Activated T-cell treated with anti-CD3 and anti-CD28 coated beads, Interleukin-2, amount 50 U/mL, for 4 hours (primary cell): ENCODE measurements around the gene CMYA5. TPM values are rescaled to one million over a fixed set of nuclear protein-coding genes. Genes with fewer than 3 reads are reported as not detected.
"Not testable (repeated sequence)": the region's sequence is repeated elsewhere in the genome, so short reads cannot be mapped to it uniquely, and the experiment has no call there.

ENCODE experiments used
- ATAC-seq, 2 donors: fragments of 200-7000 bp; cut with Tn5 transposase; one replicate each; pipeline ENCODE4 v1.10.0; 2021
- DNase-seq: peaks from one replicate; pipeline ENCODE4 v3.0.0-alpha.2; 2020
- H3K27me3 Mint-ChIP-seq: one replicate; pipeline ENCODE4 v1.8.0; 2021; ENCODE audit warnings: low read depth, mixed read lengths
- H3K36me3 Mint-ChIP-seq: one replicate; pipeline ENCODE4 v1.8.0; 2022; ENCODE audit warnings: mixed read lengths; ENCODE audit not compliant: insufficient read depth
- H3K4me1 Mint-ChIP-seq: one replicate; pipeline ENCODE4 v1.8.0; 2021; ENCODE audit warnings: low read depth, mixed read lengths
- H3K4me3 Mint-ChIP-seq: one replicate; pipeline ENCODE4 v1.8.0; 2021; ENCODE audit warnings: mild to moderate bottlenecking, moderate library complexity, mixed read lengths
- H3K9me3 Mint-ChIP-seq: one replicate; pipeline ENCODE4 v1.8.0; 2021; ENCODE audit warnings: mixed read lengths
- total RNA-seq, 3 donors: library from RNA; stranded (reverse); gene quantifications; one replicate each; pipeline ENCODE4 v1.2.1, GENCODE V29; 2021

The CMYA5 gene
- total RNA-seq, 3 donors from 2014 or later = 0.10 to 0.22 (median 0.11) TPM

GRCh38 chr5:79692596-79692995 is 3.0 kb downstream of the CMYA5 start:
- H3K4me3 Mint-ChIP-seq = no peak overlapping the region
- H3K9me3 Mint-ChIP-seq = no peaks in the 10 kb centered on the region
- H3K4me1 Mint-ChIP-seq = peaks cover 1% of the 10 kb centered on the region
- H3K36me3 Mint-ChIP-seq = peaks cover 13% of the 10 kb centered on the region
- H3K27me3 Mint-ChIP-seq = no peaks in the 10 kb centered on the region
- DNase-seq (no peak), ATAC-seq (no peak)

GRCh38 chr5:79694183-79694582 is 4.5 kb downstream of the CMYA5 start:
- Mint-ChIP-seq H3K9me3 (no peaks in the 10 kb centered on the region), H3K27me3 (no peaks in the 10 kb centered on the region), H3K4me1 (peaks cover 1% of the 10 kb centered on the region), H3K36me3 (peaks cover 5% of the 10 kb centered on the region), H3K4me3 (no peak overlapping the region)
- no peak for DNase-seq
- ATAC-seq = no peak

GRCh38 chr5:79694652-79695051 is 5.0 kb downstream of the CMYA5 start:
- peaks cover 5% of the 10 kb centered on the region for H3K36me3 Mint-ChIP-seq

DNA sequence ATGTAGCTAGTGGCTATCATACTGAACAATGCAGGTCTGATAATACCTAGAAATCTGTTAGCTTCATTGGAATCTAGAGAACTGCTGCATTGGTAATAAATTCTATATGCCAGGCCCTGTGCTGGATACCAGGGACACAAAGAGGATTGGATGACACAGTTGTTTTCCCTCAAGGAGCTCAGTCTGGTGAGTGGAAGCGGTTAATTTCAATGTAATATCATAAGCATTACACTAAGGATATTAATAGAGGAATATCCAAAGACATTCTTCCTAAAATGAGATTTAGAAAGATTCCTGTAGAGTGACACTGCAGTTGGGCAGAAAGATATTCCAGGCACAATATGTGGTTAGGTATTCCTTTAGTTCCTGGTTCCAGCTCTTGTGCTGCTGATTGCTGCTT is 5.9 kb downstream of the CMYA5 start:
- ATAC-seq (no peak), DNase-seq (no peak)
- Mint-ChIP-seq H3K36me3 (peaks cover 5% of the 10 kb centered on the region), H3K4me3 (no peak overlapping the region), H3K27me3 (no peaks in the 10 kb centered on the region), H3K4me1 (peaks cover 3% of the 10 kb centered on the region), H3K9me3 (no peaks in the 10 kb centered on the region)

More at GRCh38 chr5:79694652-79695051, 5.0 kb downstream of the CMYA5 start:
- Mint-ChIP-seq H3K27me3 (no peaks in the 10 kb centered on the region), H3K4me3 (no peak overlapping the region), H3K9me3 (no peaks in the 10 kb centered on the region), H3K4me1 (peaks cover 3% of the 10 kb centered on the region)
- DNase-seq (no peak), ATAC-seq (no peak)

DNA sequence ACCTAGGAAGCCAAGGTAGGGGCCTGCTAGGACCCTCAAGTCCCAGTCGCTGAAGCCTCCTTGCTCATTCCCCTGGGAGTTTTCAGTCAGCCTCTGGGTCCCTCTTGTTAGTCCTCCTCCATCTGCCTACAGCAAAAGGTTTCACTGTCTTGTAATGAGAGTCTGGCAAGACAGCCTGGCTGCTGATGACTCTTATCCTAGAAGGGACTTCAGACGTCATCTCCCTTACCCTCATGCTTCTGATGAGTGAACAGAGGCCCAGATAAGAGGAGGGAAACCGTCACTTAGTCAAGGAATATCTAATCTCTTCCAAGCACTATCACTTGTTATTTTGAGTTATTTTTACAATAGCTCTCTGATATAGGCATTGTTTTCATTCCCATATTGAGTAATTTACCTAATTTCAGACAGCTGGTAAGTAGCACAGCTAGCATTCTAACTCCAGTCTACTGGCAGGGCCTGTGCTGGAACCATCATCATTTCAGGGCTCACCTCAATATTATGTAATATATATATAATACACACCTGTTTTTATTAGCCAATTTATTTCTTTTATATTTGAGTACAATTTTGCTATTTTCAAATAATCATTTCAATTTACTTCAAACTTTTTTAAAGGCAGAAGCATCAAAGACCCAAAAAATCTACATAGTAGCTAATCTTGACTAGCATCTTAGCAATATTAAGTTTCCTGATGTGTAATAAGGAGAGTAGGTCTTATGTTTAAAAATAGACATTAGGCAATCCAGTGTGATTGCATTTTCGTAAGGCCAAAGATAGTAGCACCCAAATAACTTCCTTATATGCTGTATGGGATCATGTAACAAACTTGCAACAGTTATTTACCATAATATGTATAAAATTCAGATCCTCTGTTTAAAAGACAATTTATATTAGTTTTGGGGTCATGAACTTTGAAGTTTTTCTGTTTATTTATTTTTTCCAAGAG is 7.9 kb downstream of the CMYA5 start:
- Mint-ChIP-seq H3K4me1 (peaks cover 2% of the 10 kb centered on the region), H3K36me3 (peaks cover 2% of the 10 kb centered on the region), H3K4me3 (no peak overlapping the region), H3K9me3 (no peaks in the 10 kb centered on the region), H3K27me3 (no peaks in the 10 kb centered on the region)
- DNase-seq = no peak
- ATAC-seq = no peak

DNA sequence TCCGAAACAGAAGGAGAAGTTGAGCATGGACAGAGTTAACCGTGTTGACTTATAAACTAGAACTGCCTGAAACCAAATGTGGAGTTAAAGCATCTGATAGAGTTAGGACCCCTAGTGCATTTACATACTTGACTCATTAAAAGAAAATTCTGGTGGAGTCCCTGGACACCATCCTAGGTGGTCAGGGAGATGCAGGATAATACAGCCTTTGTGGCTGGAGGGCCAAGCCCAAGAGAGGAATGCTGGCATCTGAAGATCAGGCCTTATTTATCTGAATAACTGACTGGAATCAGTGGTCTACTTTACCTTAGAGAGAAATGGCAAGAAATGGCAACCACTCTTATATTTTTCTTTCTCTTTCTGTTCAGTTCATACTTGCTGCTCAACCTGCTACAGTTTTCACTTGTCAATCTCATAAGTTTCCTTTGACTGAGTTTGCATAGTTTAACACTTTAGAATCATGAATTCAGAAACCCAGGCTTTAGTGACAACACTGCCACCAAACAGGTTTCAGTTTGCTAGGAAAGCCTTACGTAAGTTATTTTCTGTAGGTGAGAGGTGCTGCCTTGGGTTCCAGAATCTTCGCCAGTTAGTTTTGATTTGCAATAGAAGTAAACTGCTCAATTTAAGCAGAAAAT is 10.2 kb downstream of the CMYA5 start:
- ATAC-seq (peak in 1 of 2 donors; percentile 66), DNase-seq (no peak)
- Mint-ChIP-seq H3K4me3 (no peak overlapping the region), H3K27me3 (no peaks in the 10 kb centered on the region), H3K9me3 (no peaks in the 10 kb centered on the region), H3K36me3 (peaks cover 2% of the 10 kb centered on the region), H3K4me1 (peaks cover 2% of the 10 kb centered on the region)

DNA sequence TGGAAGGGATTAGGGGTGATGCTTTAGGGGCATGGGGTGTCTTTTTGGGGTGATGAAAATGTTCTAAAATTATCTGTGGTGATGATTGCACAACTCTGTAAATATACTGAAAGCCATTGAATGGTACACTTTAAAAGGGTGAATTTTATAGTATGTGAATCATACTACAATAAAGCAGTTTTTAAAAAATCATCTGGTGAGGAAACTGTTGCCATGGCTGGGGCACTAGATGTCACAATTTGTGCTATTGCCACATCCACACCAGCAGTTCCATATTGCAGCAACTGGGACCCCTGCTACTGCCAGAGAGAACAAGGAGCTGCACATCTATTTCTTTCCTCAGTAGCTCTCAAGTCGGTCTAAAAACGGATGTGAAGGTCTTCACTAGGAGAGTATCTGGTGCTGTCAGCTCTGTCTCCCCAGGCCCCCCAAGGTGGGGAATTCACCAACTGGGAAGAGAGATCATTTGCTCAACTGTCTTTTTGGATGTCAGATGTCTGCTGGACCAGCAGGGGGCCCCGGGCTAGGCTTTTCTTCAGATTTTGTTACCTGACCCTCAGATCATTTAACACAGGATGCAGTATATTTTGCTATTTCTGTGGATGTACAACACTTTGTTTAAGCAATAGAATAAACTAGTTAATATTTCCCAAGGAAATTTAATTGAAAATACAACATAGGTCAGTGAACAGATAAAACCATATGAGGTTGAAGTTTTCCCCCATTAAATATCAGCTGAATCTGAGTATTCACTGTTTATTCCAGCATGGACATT is 13.2 kb downstream of the CMYA5 start:
- ATAC-seq (no peak), DNase-seq (peak; percentile 14)
- peaks cover 2% of the 10 kb centered on the region for H3K36me3 Mint-ChIP-seq
- no peaks in the 10 kb centered on the region for H3K9me3 Mint-ChIP-seq
- H3K27me3 Mint-ChIP-seq = no peaks in the 10 kb centered on the region
- H3K4me3 Mint-ChIP-seq = no peak overlapping the region
- H3K4me1 Mint-ChIP-seq = peaks cover 2% of the 10 kb centered on the region

DNA sequence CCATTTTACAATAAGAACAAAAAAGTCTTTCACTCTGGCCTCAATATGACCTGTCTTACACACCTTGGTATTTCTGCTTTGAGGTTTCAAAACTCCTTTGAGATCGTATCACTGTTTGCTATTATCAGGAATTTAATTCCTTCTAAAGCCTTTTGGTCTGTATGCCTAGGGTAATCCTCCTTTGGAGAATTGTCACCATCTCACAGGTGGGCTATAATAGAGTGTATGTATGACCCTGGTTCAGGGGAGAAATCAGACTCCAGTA is 13.7 kb downstream of the CMYA5 start:
- H3K36me3 Mint-ChIP-seq = peaks cover 2% of the 10 kb centered on the region
- no peak overlapping the region for H3K4me3 Mint-ChIP-seq
- H3K9me3 Mint-ChIP-seq = no peaks in the 10 kb centered on the region
- peaks cover 2% of the 10 kb centered on the region for H3K4me1 Mint-ChIP-seq
- DNase-seq = no peak
- H3K27me3 Mint-ChIP-seq = no peaks in the 10 kb centered on the region
- ATAC-seq = no peak

- no peaks in the 10 kb centered on the region for H3K9me3 Mint-ChIP-seq
- no peak for ATAC-seq
- H3K4me1 Mint-ChIP-seq = peaks cover under 1% of the 10 kb centered on the region
- DNase-seq = no peak
- no peak overlapping the region for H3K4me3 Mint-ChIP-seq
- H3K27me3 Mint-ChIP-seq = no peaks in the 10 kb centered on the region
- H3K36me3 Mint-ChIP-seq = peaks cover 2% of the 10 kb centered on the region
Measured at GRCh38 chr5:79704553-79704952, 14.9 kb downstream of the CMYA5 start.

DNA sequence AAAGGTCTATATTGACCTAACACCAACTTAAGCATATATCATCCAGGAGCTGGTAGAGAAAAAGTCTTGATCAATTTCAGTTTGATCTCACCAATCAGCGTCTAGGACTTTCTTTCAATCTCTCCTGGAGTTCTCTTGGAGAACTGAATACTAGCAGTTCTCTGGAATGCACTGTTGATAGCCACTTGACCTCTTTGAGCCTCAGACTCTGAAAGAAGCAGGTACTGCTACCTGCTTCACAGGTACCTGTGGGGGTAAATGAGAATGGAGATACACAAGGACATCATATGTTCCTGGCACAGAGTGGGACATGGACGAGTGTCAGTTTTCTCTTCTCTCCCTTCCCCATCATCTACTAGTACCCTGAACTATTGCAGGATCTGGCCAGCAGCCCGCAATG is 16.0 kb downstream of the CMYA5 start:
- no peak for DNase-seq
- Mint-ChIP-seq H3K4me3 (no peak overlapping the region), H3K4me1 (no peaks in the 10 kb centered on the region), H3K9me3 (no peaks in the 10 kb centered on the region), H3K36me3 (peaks cover under 1% of the 10 kb centered on the region), H3K27me3 (no peaks in the 10 kb centered on the region)
- no peak for ATAC-seq

DNA sequence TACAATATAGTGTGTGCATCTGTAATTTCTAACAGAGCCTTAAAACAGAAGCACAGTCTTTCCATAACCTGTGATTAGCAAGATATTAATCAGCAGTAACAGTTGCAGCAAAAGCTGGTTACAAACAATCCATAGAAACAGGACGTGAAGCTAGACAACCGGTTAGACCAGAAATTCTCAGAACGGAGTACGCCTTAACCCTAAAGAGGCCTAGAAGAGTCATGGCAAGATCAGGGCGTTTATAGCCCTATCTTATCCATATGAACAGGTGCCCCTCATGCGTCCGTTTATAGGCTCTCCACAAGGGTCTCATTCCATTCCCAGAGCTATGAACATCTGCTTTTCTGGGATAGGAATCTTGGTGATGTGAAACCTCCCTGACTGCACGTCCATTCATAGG is 16.7 kb downstream of the CMYA5 start:
- not testable (repeated sequence) for H3K27me3 Mint-ChIP-seq, DNase-seq, H3K4me1 Mint-ChIP-seq, H3K4me3 Mint-ChIP-seq, H3K36me3 Mint-ChIP-seq, H3K9me3 Mint-ChIP-seq, ATAC-seq

GRCh38 chr5:79707535-79707934 is 17.9 kb downstream of the CMYA5 start:
- Mint-ChIP-seq H3K9me3 (no peaks in the 10 kb centered on the region), H3K4me3 (no peak overlapping the region), H3K27me3 (no peaks in the 10 kb centered on the region), H3K36me3 (no peaks in the 10 kb centered on the region), H3K4me1 (no peaks in the 10 kb centered on the region)
- ATAC-seq = no peak
- DNase-seq = no peak

DNA sequence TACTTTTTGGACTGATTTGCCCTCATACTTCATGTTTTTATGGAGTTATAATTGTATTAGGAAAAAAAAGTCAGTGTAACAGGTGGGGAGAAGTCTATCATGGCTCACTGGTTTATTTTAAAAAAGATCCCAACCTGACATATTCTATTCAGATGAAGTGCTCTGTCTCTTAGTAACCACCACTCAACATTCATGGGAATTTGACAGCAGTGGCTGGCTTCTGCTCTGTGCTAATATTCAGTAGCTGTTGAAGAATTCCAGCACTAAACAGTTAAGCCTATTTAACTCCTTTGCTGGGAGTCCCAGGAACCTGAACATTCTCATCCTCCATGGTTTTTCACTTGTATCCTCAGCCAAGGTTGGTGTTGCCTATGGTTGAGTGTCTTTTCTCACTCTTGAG is 23.1 kb downstream of the CMYA5 start:
- no peaks in the 10 kb centered on the region for H3K4me1 Mint-ChIP-seq
- ATAC-seq = no peak
- H3K9me3 Mint-ChIP-seq = peaks cover 3% of the 10 kb centered on the region

GRCh38 chr5:79713727-79714126 is 24.1 kb downstream of the CMYA5 start:
- Mint-ChIP-seq H3K36me3 (no peaks in the 10 kb centered on the region), H3K4me3 (no peak overlapping the region), H3K27me3 (no peaks in the 10 kb centered on the region), H3K4me1 (no peaks in the 10 kb centered on the region), H3K9me3 (peaks cover 3% of the 10 kb centered on the region)
- DNase-seq = no peak
- ATAC-seq = no peak

More for the DNA sequence above, 23.1 kb downstream of the CMYA5 start:
- Mint-ChIP-seq H3K4me3 (no peak overlapping the region), H3K36me3 (no peaks in the 10 kb centered on the region), H3K27me3 (no peaks in the 10 kb centered on the region)
- DNase-seq = no peak
